RWPE2 (cell line): Measurements from ENCODE around the gene FLT1.

Experiments used
- ATAC-seq: fragments of 200-7000 bp; cut with Tn5 transposase; 3 replicates; pipeline ENCODE4 v1.9.1; 2021; ENCODE audit warnings: low read depth
- DNase-seq: peaks from one replicate; pipeline ENCODE4 v3.0.0-alpha.2; 2020; ENCODE audit warnings: low spot score
- H3K27ac ChIP-seq: fragments of 450-650 bp; 2 replicates; pipeline ENCODE4 v1.5.1; 2017; ENCODE audit warnings: mild to moderate bottlenecking; ENCODE audit not compliant: poor library complexity, severe bottlenecking
- H3K27me3 ChIP-seq: fragments of 250-450 bp; sonication (Bioruptor Pico); 2 replicates; pipeline ENCODE4 v1.5.1; 2021; ENCODE audit warnings: mild to moderate bottlenecking, moderate library complexity; ENCODE audit not compliant: insufficient read depth, poor library complexity, severe bottlenecking
- H3K36me3 ChIP-seq: fragments of 250-450 bp; sonication (Bioruptor Pico); 2 replicates; pipeline ENCODE4 v1.5.1; 2020; ENCODE audit warnings: low read depth, mild to moderate bottlenecking, moderate library complexity
- H3K4me1 ChIP-seq: fragments of 250-450 bp; sonication (Bioruptor Pico); 2 replicates; pipeline ENCODE4 v1.5.1; 2021; ENCODE audit warnings: mild to moderate bottlenecking, moderate library complexity; ENCODE audit not compliant: insufficient read depth, poor library complexity, severe bottlenecking
- H3K4me3 ChIP-seq: fragments of 250-450 bp; sonication (Bioruptor Pico); 2 replicates; pipeline ENCODE4 v1.5.1; 2021; ENCODE audit warnings: mild to moderate bottlenecking, moderate library complexity; ENCODE audit not compliant: severe bottlenecking
- H3K9me3 ChIP-seq: fragments of 250-450 bp; sonication (Bioruptor Pico); 2 replicates; pipeline ENCODE4 v1.5.1; 2021; ENCODE audit warnings: mild to moderate bottlenecking, moderate library complexity; ENCODE audit not compliant: severe bottlenecking
- CTCF ChIP-seq: fragments of 450-650 bp; IDR thresholded peaks from one replicate; pipeline ENCODE4 v1.5.1; 2017; ENCODE audit warnings: mild to moderate bottlenecking, moderate library complexity; ENCODE audit not compliant: poor library complexity, severe bottlenecking

Gene FLT1

GRCh38 chr13:28396053-28396452 lies 98.9 kb downstream of the FLT1 start:
- no peaks in the 10 kb centered on the region for H3K4me1 ChIP-seq
- H3K27ac ChIP-seq = no peak overlapping the region
- no peak for TF ChIP-seq CTCF
- no peaks in the 10 kb centered on the region for H3K27me3 ChIP-seq
- no peak for DNase-seq
- no peak overlapping the region for H3K4me3 ChIP-seq
- ATAC-seq = no peak
- H3K36me3 ChIP-seq = no peaks in the 10 kb centered on the region
- no peaks in the 10 kb centered on the region for H3K9me3 ChIP-seq

GRCh38 chr13:28394422-28394821 lies 100.5 kb downstream of the FLT1 start:
- DNase-seq (no peak), ATAC-seq (peak; percentile 38; the same call in 1 of the 3 replicates)
- Histone ChIP-seq H3K36me3 (no peaks in the 10 kb centered on the region), H3K27ac (no peak overlapping the region), H3K4me1 (no peaks in the 10 kb centered on the region), H3K4me3 (no peak overlapping the region), H3K27me3 (peaks cover 5% of the 10 kb centered on the region), H3K9me3 (no peaks in the 10 kb centered on the region)
- TF ChIP-seq CTCF = no peak

GRCh38 chr13:28392896-28393505 lies 101.9 kb downstream of the FLT1 start:
- Histone ChIP-seq H3K27ac (no peak overlapping the region), H3K4me1 (no peaks in the 10 kb centered on the region), H3K36me3 (no peaks in the 10 kb centered on the region), H3K4me3 (no peak overlapping the region), H3K27me3 (peaks cover 18% of the 10 kb centered on the region), H3K9me3 (no peaks in the 10 kb centered on the region)
- DNase-seq (no peak), ATAC-seq (no peak)
- no peak for TF ChIP-seq CTCF

GRCh38 chr13:28392428-28392827 lies 102.5 kb downstream of the FLT1 start:
- no peaks in the 10 kb centered on the region for H3K4me1 ChIP-seq
- H3K9me3 ChIP-seq = no peaks in the 10 kb centered on the region
- no peak for ATAC-seq
- H3K27ac ChIP-seq = no peak overlapping the region
- H3K27me3 ChIP-seq = peaks cover 18% of the 10 kb centered on the region
- no peak overlapping the region for H3K4me3 ChIP-seq
- no peaks in the 10 kb centered on the region for H3K36me3 ChIP-seq
- no peak for DNase-seq
- no peak for TF ChIP-seq CTCF

GRCh38 chr13:28387740-28388501 lies 107.0 kb downstream of the FLT1 start:
- no peak overlapping the region for H3K27ac ChIP-seq
- DNase-seq = no peak
- no peaks in the 10 kb centered on the region for H3K4me1 ChIP-seq
- no peaks in the 10 kb centered on the region for H3K36me3 ChIP-seq
- TF ChIP-seq CTCF = no peak
- no peak for ATAC-seq
- no peaks in the 10 kb centered on the region for H3K9me3 ChIP-seq
- peaks cover 36% of the 10 kb centered on the region for H3K27me3 ChIP-seq
- H3K4me3 ChIP-seq = no peak overlapping the region
